Osteoblast (primary cell): ENCODE measurements around the gene RREB1. TPM values are rescaled to one million over a fixed set of nuclear protein-coding genes. Genes with fewer than 3 reads are reported as not detected.

ENCODE experiments used
- DNase-seq: peaks from one replicate; pipeline ENCODE4 v3.0.0; 2011; ENCODE audit warnings: low spot score, mixed read lengths; ENCODE audit not compliant: insufficient read length; ENCODE audit errors: missing footprints
- H2AFZ ChIP-seq: 2 replicates; pipeline ENCODE4 v1.6.0; 2011; ENCODE audit warnings: mild to moderate bottlenecking, low read length
- H3K27ac ChIP-seq: 2 replicates; pipeline ENCODE4 v1.5.1; 2011; ENCODE audit warnings: mild to moderate bottlenecking, low read depth, low read length, moderate library complexity
- H3K27me3 ChIP-seq: 2 replicates; pipeline ENCODE4 v1.6.0; 2012; ENCODE audit warnings: mild to moderate bottlenecking, control low read depth, inconsistent platforms, low read length, moderate library complexity; ENCODE audit not compliant: insufficient read depth
- H3K36me3 ChIP-seq: 2 replicates; pipeline ENCODE4 v1.5.1; 2011; ENCODE audit warnings: mild to moderate bottlenecking, low read length, control low read depth, moderate library complexity; ENCODE audit not compliant: insufficient read depth
- H3K4me1 ChIP-seq: 2 replicates; pipeline ENCODE4 v1.5.1; 2011; ENCODE audit warnings: mild to moderate bottlenecking, low read length, control low read depth, moderate library complexity; ENCODE audit not compliant: insufficient read depth
- H3K4me2 ChIP-seq: 2 replicates; pipeline ENCODE4 v1.6.0; 2011; ENCODE audit warnings: mild to moderate bottlenecking, low read length; ENCODE audit not compliant: insufficient read depth
- H3K4me3 ChIP-seq: fragments of 200-600 bp; sonication (generic); 3 replicates; pipeline ENCODE4 v1.5.1; 2012; ENCODE audit warnings: mild to moderate bottlenecking, low read length, inconsistent platforms; ENCODE audit not compliant: insufficient read depth
- H3K79me2 ChIP-seq: 2 replicates; pipeline ENCODE4 v1.6.0; 2012; ENCODE audit warnings: mild to moderate bottlenecking, low read length, control low read depth, inconsistent platforms; ENCODE audit not compliant: insufficient read depth
- H3K9me3 ChIP-seq: 2 replicates; pipeline ENCODE4 v1.5.1; 2011; ENCODE audit warnings: low read depth, low read length, control low read depth
- H4K20me1 ChIP-seq: 2 replicates; pipeline ENCODE4 v1.6.0; 2012; ENCODE audit warnings: mild to moderate bottlenecking, low read length, control low read depth; ENCODE audit not compliant: insufficient read depth
- total RNA-seq: library from RNA; depleted of rRNA; stranded (reverse); fragments of >200 nt; gene quantifications from 2 replicates; pipeline ENCODE4 v1.2.3, GENCODE V29; 2012
- TF ChIP-seq, protein P1 (sequence below): IDR thresholded peaks from 2 replicates; pipeline ENCODE4 v1.5.1; 2011; ENCODE audit warnings: mild to moderate bottlenecking, low read depth, low read length, moderate library complexity; ENCODE audit errors: extremely low read depth

Gene RREB1
- total RNA-seq, 1 donor = 29.3 TPM

- no peak for DNase-seq
- Histone ChIP-seq H3K36me3 (peaks cover 15% of the 10 kb centered on the region), H2AFZ (peak overlapping the region; percentile 59), H3K27ac (no peak overlapping the region), H3K4me2 (no peak overlapping the region), H3K27me3 (no peaks in the 10 kb centered on the region), H3K79me2 (no peaks in the 10 kb centered on the region), H4K20me1 (peaks cover 3% of the 10 kb centered on the region), H3K4me3 (no peak overlapping the region), H3K9me3 (peaks cover 3% of the 10 kb centered on the region), H3K4me1 (no peaks in the 10 kb centered on the region)
- TF ChIP-seq, protein P1, sequence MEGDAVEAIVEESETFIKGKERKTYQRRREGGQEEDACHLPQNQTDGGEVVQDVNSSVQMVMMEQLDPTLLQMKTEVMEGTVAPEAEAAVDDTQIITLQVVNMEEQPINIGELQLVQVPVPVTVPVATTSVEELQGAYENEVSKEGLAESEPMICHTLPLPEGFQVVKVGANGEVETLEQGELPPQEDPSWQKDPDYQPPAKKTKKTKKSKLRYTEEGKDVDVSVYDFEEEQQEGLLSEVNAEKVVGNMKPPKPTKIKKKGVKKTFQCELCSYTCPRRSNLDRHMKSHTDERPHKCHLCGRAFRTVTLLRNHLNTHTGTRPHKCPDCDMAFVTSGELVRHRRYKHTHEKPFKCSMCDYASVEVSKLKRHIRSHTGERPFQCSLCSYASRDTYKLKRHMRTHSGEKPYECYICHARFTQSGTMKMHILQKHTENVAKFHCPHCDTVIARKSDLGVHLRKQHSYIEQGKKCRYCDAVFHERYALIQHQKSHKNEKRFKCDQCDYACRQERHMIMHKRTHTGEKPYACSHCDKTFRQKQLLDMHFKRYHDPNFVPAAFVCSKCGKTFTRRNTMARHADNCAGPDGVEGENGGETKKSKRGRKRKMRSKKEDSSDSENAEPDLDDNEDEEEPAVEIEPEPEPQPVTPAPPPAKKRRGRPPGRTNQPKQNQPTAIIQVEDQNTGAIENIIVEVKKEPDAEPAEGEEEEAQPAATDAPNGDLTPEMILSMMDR = peak; percentile 9
Observed at GRCh38 chr6:7254980-7255835, 147.4 kb downstream of the RREB1 start.

DNA sequence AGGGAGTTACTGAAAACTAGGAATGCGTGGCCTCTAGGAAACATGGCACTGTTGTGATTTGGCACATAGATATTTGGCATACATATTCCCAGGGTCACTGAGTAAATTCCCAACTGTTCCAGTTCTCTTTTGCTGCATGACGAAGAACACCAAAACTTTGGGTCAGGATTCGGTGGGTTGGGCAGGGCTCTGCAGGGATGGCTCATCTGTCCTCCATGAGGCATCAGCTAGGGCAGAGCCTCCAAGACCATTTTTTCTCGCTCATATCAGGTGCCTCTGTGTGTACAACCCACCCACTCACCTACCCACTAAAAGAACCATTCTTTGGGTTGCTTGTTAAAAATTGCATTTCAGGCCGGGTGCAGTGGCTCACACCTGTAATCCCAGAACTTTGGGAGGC is 148.2 kb downstream of the RREB1 start:
- Histone ChIP-seq H3K36me3 (peaks cover 14% of the 10 kb centered on the region), H3K27ac (no peak overlapping the region), H3K9me3 (peaks cover 3% of the 10 kb centered on the region), H3K27me3 (no peaks in the 10 kb centered on the region), H3K4me2 (no peak overlapping the region), H3K4me1 (no peaks in the 10 kb centered on the region), H2AFZ (no peak overlapping the region), H4K20me1 (no peaks in the 10 kb centered on the region), H3K79me2 (no peaks in the 10 kb centered on the region), H3K4me3 (no peak overlapping the region)
- no peak for DNase-seq
- TF ChIP-seq, protein P1 = no peak

GRCh38 chr6:7256785-7257184 is 149.0 kb downstream of the RREB1 start:
- H3K27me3 ChIP-seq = no peaks in the 10 kb centered on the region
- no peaks in the 10 kb centered on the region for H3K4me1 ChIP-seq
- TF ChIP-seq, protein P1 = no peak
- no peak overlapping the region for H3K4me2 ChIP-seq
- no peaks in the 10 kb centered on the region for H4K20me1 ChIP-seq
- no peak overlapping the region for H3K4me3 ChIP-seq
- H2AFZ ChIP-seq = no peak overlapping the region
- peaks cover 3% of the 10 kb centered on the region for H3K9me3 ChIP-seq
- H3K79me2 ChIP-seq = no peaks in the 10 kb centered on the region
- no peak overlapping the region for H3K27ac ChIP-seq
- H3K36me3 ChIP-seq = peaks cover 7% of the 10 kb centered on the region
- peak; percentile 38 for DNase-seq

- Histone ChIP-seq H3K4me2 (no peak overlapping the region), H3K9me3 (peaks cover 3% of the 10 kb centered on the region), H3K4me3 (no peak overlapping the region), H3K79me2 (no peaks in the 10 kb centered on the region), H3K27ac (no peak overlapping the region), H4K20me1 (no peaks in the 10 kb centered on the region), H3K4me1 (no peaks in the 10 kb centered on the region), H3K36me3 (no peaks in the 10 kb centered on the region), H3K27me3 (no peaks in the 10 kb centered on the region), H2AFZ (no peak overlapping the region)
- TF ChIP-seq, protein P1 = no peak
- peak; percentile 66 for DNase-seq
Observed at GRCh38 chr6:7257521-7258230, 149.9 kb downstream of the RREB1 start.
